Uterus (tissue), 2 donors: ENCODE results near the gene IGFL3.

ENCODE experiments used
- POLR2A ChIP-seq, 2 donors: fragments of 450-650 bp; IDR thresholded peaks; one replicate each; pipeline ENCODE4 v1.6.1; 2016; ENCODE audit warnings: antibody characterized with exemption in 2 of 2, mild to moderate bottlenecking in 1 of 2, moderate library complexity in 1 of 2
- TF ChIP-seq, protein P1 (sequence below), 4 experiments: fragments of 200-600 bp in 2 of 4; fragments of 450-650 bp in 2 of 4; sonication (generic) in 2 of 4; IDR thresholded peaks; one replicate each; pipeline ENCODE4 v1.5.1; 2016 to 2019; ENCODE audit warnings: antibody characterized with exemption in 4 of 4, mild to moderate bottlenecking in 2 of 4, moderate library complexity in 1 of 4

DNA sequence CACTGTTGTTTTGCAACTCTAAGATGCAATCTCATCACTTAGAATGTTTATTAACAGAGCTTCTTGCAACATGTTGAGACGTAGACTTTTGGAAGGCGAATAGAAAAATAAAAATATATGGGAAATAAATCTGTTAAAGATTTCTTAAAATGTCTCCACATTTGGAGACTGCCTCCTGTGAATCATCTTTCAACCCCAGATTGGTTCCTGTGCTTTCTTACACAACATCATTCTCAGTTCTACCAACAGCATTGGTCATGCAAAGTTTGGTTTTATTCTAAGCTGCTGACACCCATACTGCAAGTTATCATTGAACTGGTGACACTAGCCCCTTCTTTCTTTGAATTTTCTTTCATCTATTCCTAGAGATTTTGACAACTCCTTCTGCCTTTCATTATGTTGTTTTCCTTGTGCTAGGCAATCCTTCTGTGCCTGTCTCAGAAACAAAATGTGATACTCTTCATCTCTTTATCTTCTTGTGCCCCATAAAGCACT, 1.6 kb upstream of the IGFL3 start:
- TF ChIP-seq POLR2A (IDR thresholded peaks at IDR 0.05): no peak
- TF ChIP-seq, protein P1, sequence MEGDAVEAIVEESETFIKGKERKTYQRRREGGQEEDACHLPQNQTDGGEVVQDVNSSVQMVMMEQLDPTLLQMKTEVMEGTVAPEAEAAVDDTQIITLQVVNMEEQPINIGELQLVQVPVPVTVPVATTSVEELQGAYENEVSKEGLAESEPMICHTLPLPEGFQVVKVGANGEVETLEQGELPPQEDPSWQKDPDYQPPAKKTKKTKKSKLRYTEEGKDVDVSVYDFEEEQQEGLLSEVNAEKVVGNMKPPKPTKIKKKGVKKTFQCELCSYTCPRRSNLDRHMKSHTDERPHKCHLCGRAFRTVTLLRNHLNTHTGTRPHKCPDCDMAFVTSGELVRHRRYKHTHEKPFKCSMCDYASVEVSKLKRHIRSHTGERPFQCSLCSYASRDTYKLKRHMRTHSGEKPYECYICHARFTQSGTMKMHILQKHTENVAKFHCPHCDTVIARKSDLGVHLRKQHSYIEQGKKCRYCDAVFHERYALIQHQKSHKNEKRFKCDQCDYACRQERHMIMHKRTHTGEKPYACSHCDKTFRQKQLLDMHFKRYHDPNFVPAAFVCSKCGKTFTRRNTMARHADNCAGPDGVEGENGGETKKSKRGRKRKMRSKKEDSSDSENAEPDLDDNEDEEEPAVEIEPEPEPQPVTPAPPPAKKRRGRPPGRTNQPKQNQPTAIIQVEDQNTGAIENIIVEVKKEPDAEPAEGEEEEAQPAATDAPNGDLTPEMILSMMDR (IDR thresholded peaks at IDR 0.05): no peak
